B cell (primary cell): ENCODE measurements around the gene NREP. TPM values are rescaled to one million over a fixed set of nuclear protein-coding genes. Genes with fewer than 3 reads are reported as not detected.

ENCODE experiments used
- ATAC-seq: fragments of 200-7000 bp; cut with Tn5 transposase; one replicate; pipeline ENCODE4 v1.10.0; 2021; ENCODE audit warnings: low read depth, mild to moderate bottlenecking, moderate number of reproducible peaks, moderate library complexity
- CTCF ChIA-PET: fragments of 350-600 bp; sonication (Branson Sonifier 250); formaldehyde crosslinking; loops from one replicate; lab custom pipeline; 2021; ENCODE audit warnings: antibody characterized with exemption, inconsistent platforms; lab: Charles Lee
- POLR2A ChIA-PET: fragments of 350-600 bp; sonication (Branson Sonifier 250); formaldehyde crosslinking; loops from one replicate; lab custom pipeline; 2021; ENCODE audit warnings: antibody characterized with exemption; lab: Charles Lee
- DNase-seq: peaks from one replicate; pipeline ENCODE4 v3.0.0; 2013
- H2AFZ ChIP-seq: 2 replicates; pipeline ENCODE4 v1.6.1; 2012; ENCODE audit warnings: mild to moderate bottlenecking, low read depth, low read length; ENCODE audit not compliant: insufficient read depth, poor library complexity, severe bottlenecking
- H3K27ac ChIP-seq, 2 donors: 1 replicate in 1 of 2; 2 replicates in 1 of 2; pipeline ENCODE4 v1.5.1; 2012 to 2013; ENCODE audit warnings: low read length in 2 of 2, mild to moderate bottlenecking in 2 of 2, moderate library complexity in 1 of 2
- H3K27me3 ChIP-seq, 4 experiments: fragments of 200-600 bp in 1 of 4; sonication (generic) in 1 of 4; replicated peaks in 1 of 4; 1 replicate in 2 of 4; 2 replicates in 2 of 4; pipeline versions ENCODE4 v1.6.1 to v1.7.0; 2013 to 2016; ENCODE audit warnings: low read length in 3 of 4, mild to moderate bottlenecking in 2 of 4, mixed read lengths in 1 of 4, moderate library complexity in 1 of 4; ENCODE audit not compliant: insufficient read depth in 4 of 4, control insufficient read depth in 3 of 4; ENCODE audit errors: control extremely low read depth in 1 of 4
- H3K36me3 ChIP-seq, 2 experiments: replicated peaks in 1 of 2; 1 replicate in 1 of 2; 2 replicates in 1 of 2; pipeline versions ENCODE4 v1.6.1 to v1.7.1; 2013; ENCODE audit warnings: low read length in 1 of 2; ENCODE audit not compliant: insufficient read depth in 2 of 2, control insufficient read depth in 1 of 2; ENCODE audit errors: control extremely low read depth in 1 of 2, extremely low read depth in 1 of 2
- H3K4me1 ChIP-seq, 2 donors: fragments of 200-600 bp in 1 of 2; sonication (generic) in 1 of 2; 1 replicate in 1 of 2; 2 replicates in 1 of 2; pipeline versions ENCODE4 v1.5.1 to v1.6.1; 2013 to 2017; ENCODE audit warnings: low read length in 2 of 2; ENCODE audit not compliant: control insufficient read depth in 2 of 2, insufficient read depth in 2 of 2
- H3K4me2 ChIP-seq: replicated peaks from 2 replicates; pipeline ENCODE3; 2012; ENCODE audit warnings: mild to moderate bottlenecking, low read depth, low read length; ENCODE audit not compliant: poor library complexity, severe bottlenecking
- H3K4me3 ChIP-seq, 5 experiments: fragments of 200-600 bp in 1 of 5; sonication (generic) in 1 of 5; 1 replicate in 3 of 5; 2 replicates in 2 of 5; pipeline versions ENCODE4 v1.5.1 to v1.7.0; 2011 to 2016; ENCODE audit warnings: low read length in 4 of 5, mild to moderate bottlenecking in 4 of 5, low read depth in 2 of 5, control low read depth in 1 of 5, moderate library complexity in 1 of 5; ENCODE audit not compliant: insufficient read depth in 1 of 5; ENCODE audit errors: control extremely low read depth in 1 of 5, extremely low read depth in 1 of 5
- H3K79me2 ChIP-seq: fragments of 200-600 bp; sonication (generic); one replicate; pipeline ENCODE4 v1.6.0; 2016; ENCODE audit warnings: low read length; ENCODE audit not compliant: control insufficient read depth, insufficient read depth
- H3K9ac ChIP-seq: fragments of 200-600 bp; sonication (generic); 2 replicates; pipeline ENCODE4 v1.6.1; 2017; ENCODE audit warnings: mild to moderate bottlenecking, low read length, moderate library complexity
- H3K9me3 ChIP-seq, 3 donors: one replicate each; pipeline versions ENCODE4 v1.6.1 to v1.7.1; 2013; ENCODE audit warnings: low read length in 2 of 3; ENCODE audit not compliant: control insufficient read depth in 2 of 3, insufficient read depth in 1 of 3; ENCODE audit errors: control extremely low read depth in 1 of 3
- H4K20me1 ChIP-seq: 2 replicates; pipeline ENCODE4 v1.6.0; 2012; ENCODE audit warnings: mild to moderate bottlenecking, low read length; ENCODE audit not compliant: insufficient read depth, control insufficient read depth, poor library complexity, severe bottlenecking
- H3K27ac Mint-ChIP-seq: one replicate; pipeline ENCODE4 v1.8.0; 2021; ENCODE audit warnings: mixed read lengths
- H3K27me3 Mint-ChIP-seq: one replicate; pipeline ENCODE4 v1.8.0; 2021; ENCODE audit warnings: mixed read lengths
- H3K4me1 Mint-ChIP-seq: one replicate; pipeline ENCODE4 v1.8.0; 2021; ENCODE audit warnings: mixed read lengths
- H3K4me3 Mint-ChIP-seq: one replicate; pipeline ENCODE4 v1.8.0; 2021; ENCODE audit warnings: mixed read lengths
- H3K9me3 Mint-ChIP-seq: one replicate; pipeline ENCODE4 v1.8.0; 2022; ENCODE audit warnings: mixed read lengths; ENCODE audit not compliant: insufficient read depth
- EZH2 ChIP-seq: IDR thresholded peaks from 2 replicates; pipeline ENCODE4 v1.6.1; 2012; ENCODE audit warnings: borderline replicate concordance, low read depth, mild to moderate bottlenecking, moderate library complexity, low read length; ENCODE audit not compliant: insufficient read depth, poor library complexity, severe bottlenecking
- WGBS: methylation state at CpG from one replicate; pipeline ENCODE4 v1.1.5; 2013; ENCODE audit warnings: missing lambda C conversion rate; ENCODE audit not compliant: insufficient coverage; 5-methylcytosine and 5-hydroxymethylcytosine counted together
- intact Hi-C: fragments of 100-400 bp; cut with micrococcal nuclease; formaldehyde crosslinking; loops from one replicate; pipeline ENCODE4 v1.10.0; 2022
- polyA plus RNA-seq: library from polyadenylated mRNA; depleted of rRNA; stranded (reverse); fragments of >200 nt; gene quantifications from 2 replicates; pipeline ENCODE4 v1.2.3, GENCODE V29; 2012
- total RNA-seq, 2 donors: library from RNA; stranded (reverse); fragments of 120-200 nt in 1 of 2; gene quantifications; 1 replicate in 1 of 2; 2 replicates in 1 of 2; pipeline versions ENCODE4 v1.2.3 to v1.2.4, GENCODE V29; 2013 to 2022
- TF ChIP-seq, protein P1 (sequence below): fragments of 200-600 bp; IDR thresholded peaks from one replicate; pipeline ENCODE4 v1.8.0; 2022; ENCODE audit warnings: antibody characterized with exemption, mild to moderate bottlenecking

The NREP gene
- total and polyA plus RNA-seq, 2 donors (not counting 1 experiment from before 2014, with no cell fraction given), result 6.7 to 17.0 TPM

DNA sequence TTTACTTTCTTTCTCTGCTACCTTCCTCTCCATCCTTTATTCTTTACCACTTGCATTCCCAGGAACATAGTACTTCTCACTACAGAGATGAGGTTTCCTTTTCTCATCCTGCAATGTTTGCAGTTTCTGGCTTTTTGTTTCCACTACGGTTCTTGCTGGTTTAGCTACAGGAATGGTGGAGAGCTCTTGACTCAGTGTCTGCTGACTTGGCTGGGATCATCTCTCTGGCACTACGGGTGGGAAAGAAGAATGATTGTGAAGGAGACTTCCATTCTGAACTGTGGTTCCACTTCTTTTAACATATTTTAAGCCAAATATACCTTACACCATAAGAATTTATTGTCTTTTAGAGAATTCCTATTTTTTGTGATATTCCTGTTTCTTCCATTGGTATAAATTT, 65.1 kb downstream of the NREP start:
- Histone ChIP-seq H3K9me3 (no peaks in the 10 kb centered on the region), H3K79me2 (no peaks in the 10 kb centered on the region), H3K4me2 (no peak overlapping the region), H3K4me1 (no peaks in the 10 kb centered on the region), H3K27ac (no peak overlapping the region), H3K27me3 (peaks cover 0 to 5% (median 0%) of the 10 kb centered on the region in 4 experiments), H3K36me3 (no peaks in the 10 kb centered on the region), H3K9ac (no peak overlapping the region), H3K4me3 (no peak overlapping the region), H4K20me1 (no peaks in the 10 kb centered on the region), H2AFZ (no peak overlapping the region)
- ChIA-PET CTCF (no interaction called here), POLR2A (no interaction called here)
- Mint-ChIP-seq H3K4me3 (no peak overlapping the region), H3K27ac (no peak overlapping the region), H3K9me3 (no peaks in the 10 kb centered on the region), H3K27me3 (peaks cover 5% of the 10 kb centered on the region), H3K4me1 (no peaks in the 10 kb centered on the region)
- WGBS, result no CpG with 5 or more reads among the region's 2 CpGs
- DNase-seq, result no peak
- TF ChIP-seq, protein P1, sequence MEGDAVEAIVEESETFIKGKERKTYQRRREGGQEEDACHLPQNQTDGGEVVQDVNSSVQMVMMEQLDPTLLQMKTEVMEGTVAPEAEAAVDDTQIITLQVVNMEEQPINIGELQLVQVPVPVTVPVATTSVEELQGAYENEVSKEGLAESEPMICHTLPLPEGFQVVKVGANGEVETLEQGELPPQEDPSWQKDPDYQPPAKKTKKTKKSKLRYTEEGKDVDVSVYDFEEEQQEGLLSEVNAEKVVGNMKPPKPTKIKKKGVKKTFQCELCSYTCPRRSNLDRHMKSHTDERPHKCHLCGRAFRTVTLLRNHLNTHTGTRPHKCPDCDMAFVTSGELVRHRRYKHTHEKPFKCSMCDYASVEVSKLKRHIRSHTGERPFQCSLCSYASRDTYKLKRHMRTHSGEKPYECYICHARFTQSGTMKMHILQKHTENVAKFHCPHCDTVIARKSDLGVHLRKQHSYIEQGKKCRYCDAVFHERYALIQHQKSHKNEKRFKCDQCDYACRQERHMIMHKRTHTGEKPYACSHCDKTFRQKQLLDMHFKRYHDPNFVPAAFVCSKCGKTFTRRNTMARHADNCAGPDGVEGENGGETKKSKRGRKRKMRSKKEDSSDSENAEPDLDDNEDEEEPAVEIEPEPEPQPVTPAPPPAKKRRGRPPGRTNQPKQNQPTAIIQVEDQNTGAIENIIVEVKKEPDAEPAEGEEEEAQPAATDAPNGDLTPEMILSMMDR, result no peak
- TF ChIP-seq EZH2, result no peak
- ATAC-seq, result no peak
- intact Hi-C loops, result no loop called here

DNA sequence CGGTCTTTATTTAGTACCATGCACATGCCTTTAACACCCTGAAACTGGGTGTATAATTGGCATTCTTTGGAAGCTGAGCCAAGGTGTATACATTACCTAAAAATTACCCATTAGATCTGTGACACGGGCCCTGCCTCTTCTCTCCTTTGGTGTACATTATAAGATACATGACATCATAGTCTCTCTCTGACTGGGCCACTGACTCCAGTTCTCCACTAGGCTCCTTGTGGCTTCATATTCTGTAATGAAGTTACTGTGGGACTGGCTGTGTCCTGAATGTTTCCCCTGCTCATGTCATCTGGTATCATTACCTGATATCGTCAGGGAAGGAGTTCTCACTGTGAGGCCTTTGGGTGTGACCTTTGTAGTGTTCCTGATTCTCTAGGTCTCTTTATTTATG, 65.5 kb downstream of the NREP start:
- WGBS, result no CpG with 5 or more reads among the region's 3 CpGs
- DNase-seq, result no peak
- Histone ChIP-seq H3K79me2 (no peaks in the 10 kb centered on the region), H3K27me3 (peaks cover 0 to 5% (median 0%) of the 10 kb centered on the region in 4 experiments), H4K20me1 (no peaks in the 10 kb centered on the region), H3K4me2 (no peak overlapping the region), H3K4me3 (no peak overlapping the region), H3K27ac (no peak overlapping the region), H3K36me3 (no peaks in the 10 kb centered on the region), H3K9ac (no peak overlapping the region), H3K9me3 (no peaks in the 10 kb centered on the region), H3K4me1 (no peaks in the 10 kb centered on the region), H2AFZ (no peak overlapping the region)
- Mint-ChIP-seq H3K4me1 (no peaks in the 10 kb centered on the region), H3K4me3 (no peak overlapping the region), H3K27ac (no peak overlapping the region), H3K27me3 (peaks cover 5% of the 10 kb centered on the region), H3K9me3 (no peaks in the 10 kb centered on the region)
- ATAC-seq, result no peak
- ChIA-PET POLR2A (no interaction called here), CTCF (no interaction called here)
- intact Hi-C loops, result no loop called here
- no peak for TF ChIP-seq EZH2
- TF ChIP-seq, protein P1, result no peak
